Kidney epithelial cell (primary cell): ENCODE data around the gene SRSF2. TPM values are rescaled to one million over a fixed set of nuclear protein-coding genes. Genes with fewer than 3 reads are reported as not detected.

ENCODE experiments used
- DNase-seq: peaks from one replicate; pipeline ENCODE4 v3.0.0-alpha.2; 2010; ENCODE audit warnings: low read depth
- H3K27me3 ChIP-seq: 2 replicates; pipeline ENCODE4 v1.6.0; 2011; ENCODE audit warnings: low read length; ENCODE audit not compliant: control insufficient read depth, insufficient read depth
- H3K36me3 ChIP-seq: 2 replicates; pipeline ENCODE4 v1.5.1; 2011; ENCODE audit warnings: low read length; ENCODE audit not compliant: control insufficient read depth, insufficient read depth
- H3K4me3 ChIP-seq: 2 replicates; pipeline ENCODE4 v1.5.1; 2011; ENCODE audit warnings: low read depth, mild to moderate bottlenecking, control low read depth, low read length
- total RNA-seq: library from RNA; depleted of rRNA; stranded (reverse); fragments of >200 nt; gene quantifications from 2 replicates; pipeline ENCODE4 v1.2.3, GENCODE V29; 2015
- TF ChIP-seq, protein P1 (sequence below): IDR thresholded peaks from 2 replicates; pipeline ENCODE4 v1.5.1; 2011; ENCODE audit warnings: mild to moderate bottlenecking, moderate library complexity, low read length, control low read depth, inconsistent platforms; ENCODE audit not compliant: insufficient read depth, poor library complexity, severe bottlenecking

The SRSF2 gene
- total RNA-seq, 1 donor from 2014 or later, result 185 TPM

DNA sequence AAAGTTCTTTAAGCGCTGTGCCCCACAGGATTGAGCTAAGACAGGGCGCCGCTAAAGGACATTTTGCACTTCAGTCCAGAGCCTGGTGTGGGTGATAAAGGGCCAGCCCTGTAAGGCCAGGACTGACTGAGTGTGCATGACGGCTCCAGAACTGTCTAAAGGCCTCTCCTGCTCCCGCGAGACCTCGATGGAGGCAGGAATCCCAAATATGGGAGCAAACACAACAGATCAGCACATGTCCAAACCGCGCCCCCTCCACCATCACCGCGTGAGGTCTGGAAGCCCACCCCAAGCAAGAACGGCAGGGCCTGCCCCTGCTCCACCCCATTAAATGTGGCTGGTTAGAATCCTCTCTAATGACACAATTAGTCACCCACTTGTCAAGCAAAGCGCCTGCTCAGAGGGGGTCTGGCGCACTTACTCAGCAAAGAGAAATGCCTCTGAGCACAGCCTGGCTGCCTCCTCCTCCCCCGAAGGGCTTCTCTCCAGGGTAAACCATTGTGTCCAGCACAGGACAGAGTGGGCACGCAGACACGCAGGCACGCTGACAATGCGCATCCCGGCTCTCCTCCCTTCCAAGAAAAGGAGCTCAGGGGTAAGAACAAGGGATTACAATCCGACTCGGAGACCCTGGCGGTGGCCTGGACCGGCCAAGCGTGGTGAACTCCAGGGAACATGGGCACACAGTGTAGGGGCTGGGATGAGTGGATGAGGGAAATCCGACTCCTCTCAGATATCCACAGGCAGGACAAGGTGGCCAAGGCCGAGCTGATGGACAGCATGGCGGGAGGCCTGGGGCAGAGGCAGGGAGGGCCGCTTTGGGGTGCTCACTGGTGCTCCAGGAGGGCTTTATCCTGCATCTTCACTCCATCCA, 27.8 kb downstream of the SRSF2 start:
- Histone ChIP-seq H3K27me3 (no peaks in the 10 kb centered on the region), H3K4me3 (peak overlapping the region; percentile 57), H3K36me3 (no peaks in the 10 kb centered on the region)
- TF ChIP-seq, protein P1, sequence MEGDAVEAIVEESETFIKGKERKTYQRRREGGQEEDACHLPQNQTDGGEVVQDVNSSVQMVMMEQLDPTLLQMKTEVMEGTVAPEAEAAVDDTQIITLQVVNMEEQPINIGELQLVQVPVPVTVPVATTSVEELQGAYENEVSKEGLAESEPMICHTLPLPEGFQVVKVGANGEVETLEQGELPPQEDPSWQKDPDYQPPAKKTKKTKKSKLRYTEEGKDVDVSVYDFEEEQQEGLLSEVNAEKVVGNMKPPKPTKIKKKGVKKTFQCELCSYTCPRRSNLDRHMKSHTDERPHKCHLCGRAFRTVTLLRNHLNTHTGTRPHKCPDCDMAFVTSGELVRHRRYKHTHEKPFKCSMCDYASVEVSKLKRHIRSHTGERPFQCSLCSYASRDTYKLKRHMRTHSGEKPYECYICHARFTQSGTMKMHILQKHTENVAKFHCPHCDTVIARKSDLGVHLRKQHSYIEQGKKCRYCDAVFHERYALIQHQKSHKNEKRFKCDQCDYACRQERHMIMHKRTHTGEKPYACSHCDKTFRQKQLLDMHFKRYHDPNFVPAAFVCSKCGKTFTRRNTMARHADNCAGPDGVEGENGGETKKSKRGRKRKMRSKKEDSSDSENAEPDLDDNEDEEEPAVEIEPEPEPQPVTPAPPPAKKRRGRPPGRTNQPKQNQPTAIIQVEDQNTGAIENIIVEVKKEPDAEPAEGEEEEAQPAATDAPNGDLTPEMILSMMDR, result no peak
- peak; percentile 97 for DNase-seq

DNA sequence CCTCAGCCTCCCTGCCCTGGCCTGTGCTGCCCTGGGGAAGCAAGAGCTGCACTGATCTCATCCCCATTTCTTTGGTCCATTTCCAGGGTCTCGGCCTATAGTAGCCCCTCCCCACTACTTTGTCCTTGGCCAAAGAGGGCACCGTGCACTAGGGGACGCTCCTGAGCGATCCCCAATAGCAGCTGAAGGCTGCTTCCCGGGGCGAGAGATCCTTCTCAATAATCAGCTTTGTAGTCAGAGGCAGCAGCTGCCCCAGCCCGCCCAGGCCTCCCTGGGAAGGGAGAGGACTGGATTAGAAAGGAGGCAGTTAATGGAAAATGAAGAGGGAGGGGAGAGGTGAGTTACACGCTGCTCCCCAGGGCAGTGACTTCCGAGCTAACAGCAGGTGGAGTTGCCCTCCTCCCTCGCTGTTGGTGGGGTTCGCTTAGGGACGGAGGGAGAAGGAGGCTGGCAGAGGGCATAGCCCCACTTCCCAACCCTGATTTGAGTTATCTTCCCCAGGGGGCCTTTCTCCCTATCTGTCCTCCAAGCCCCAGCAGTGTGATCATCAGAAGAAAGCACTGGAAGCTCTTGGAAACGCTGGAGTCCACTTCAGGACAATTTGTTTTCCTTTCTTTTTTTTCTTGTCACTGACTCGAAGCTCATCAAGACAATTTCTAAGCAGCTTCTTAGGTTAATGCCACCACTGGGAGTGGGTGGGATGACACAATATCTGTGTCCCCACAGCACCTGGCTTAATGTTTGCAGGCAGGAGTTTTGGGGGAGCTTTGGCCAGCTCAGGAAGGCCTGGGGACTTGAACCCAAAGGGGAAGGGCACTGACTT, 28.9 kb downstream of the SRSF2 start:
- TF ChIP-seq, protein P1, result peak; percentile 56
- Histone ChIP-seq H3K27me3 (no peaks in the 10 kb centered on the region), H3K36me3 (no peaks in the 10 kb centered on the region), H3K4me3 (no peak overlapping the region)
- DNase-seq, result no peak

DNA sequence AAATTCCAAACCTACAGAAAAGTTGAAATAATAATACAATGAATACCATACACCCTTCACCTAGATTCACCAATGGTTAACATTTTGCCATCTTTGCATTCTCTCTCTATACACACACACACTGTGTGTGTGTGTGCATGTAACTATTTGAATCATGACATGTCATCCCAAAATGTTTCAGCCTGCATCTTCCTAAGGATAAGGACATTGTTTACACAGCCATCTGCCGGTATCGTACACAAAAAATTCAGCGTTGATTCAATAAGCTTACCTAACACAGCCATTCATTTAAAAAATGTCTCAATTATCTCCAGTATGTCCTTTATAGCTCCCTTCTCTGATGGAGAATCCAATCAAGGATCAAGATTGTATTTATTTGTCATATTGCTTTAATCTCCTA, 30.3 kb downstream of the SRSF2 start:
- Histone ChIP-seq H3K4me3 (no peak overlapping the region), H3K27me3 (no peaks in the 10 kb centered on the region), H3K36me3 (no peaks in the 10 kb centered on the region)
- TF ChIP-seq, protein P1, result no peak
- no peak for DNase-seq

DNA sequence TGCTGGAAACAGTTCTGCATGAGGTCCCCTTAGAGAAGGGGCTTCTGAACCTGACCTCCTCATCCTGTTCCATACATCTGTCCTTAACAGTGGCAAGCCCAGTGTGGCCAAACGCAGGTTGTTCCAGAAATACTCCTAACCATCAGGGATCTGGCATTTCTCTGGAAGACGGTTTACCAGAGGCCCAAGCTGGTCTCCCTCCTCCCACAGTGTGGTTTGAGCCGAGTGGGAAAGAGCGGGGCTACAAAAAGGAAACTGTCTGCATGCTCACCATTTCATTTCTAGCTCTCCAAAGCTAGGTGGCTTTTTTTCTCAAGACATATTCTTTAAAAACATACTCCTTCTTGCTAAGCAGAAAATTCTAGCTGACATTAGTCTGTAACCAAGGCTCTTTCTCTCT, 32.3 kb downstream of the SRSF2 start:
- TF ChIP-seq, protein P1, result no peak
- DNase-seq, result no peak
- H3K36me3 ChIP-seq, result no peaks in the 10 kb centered on the region
- no peaks in the 10 kb centered on the region for H3K27me3 ChIP-seq
- H3K4me3 ChIP-seq, result no peak overlapping the region

DNA sequence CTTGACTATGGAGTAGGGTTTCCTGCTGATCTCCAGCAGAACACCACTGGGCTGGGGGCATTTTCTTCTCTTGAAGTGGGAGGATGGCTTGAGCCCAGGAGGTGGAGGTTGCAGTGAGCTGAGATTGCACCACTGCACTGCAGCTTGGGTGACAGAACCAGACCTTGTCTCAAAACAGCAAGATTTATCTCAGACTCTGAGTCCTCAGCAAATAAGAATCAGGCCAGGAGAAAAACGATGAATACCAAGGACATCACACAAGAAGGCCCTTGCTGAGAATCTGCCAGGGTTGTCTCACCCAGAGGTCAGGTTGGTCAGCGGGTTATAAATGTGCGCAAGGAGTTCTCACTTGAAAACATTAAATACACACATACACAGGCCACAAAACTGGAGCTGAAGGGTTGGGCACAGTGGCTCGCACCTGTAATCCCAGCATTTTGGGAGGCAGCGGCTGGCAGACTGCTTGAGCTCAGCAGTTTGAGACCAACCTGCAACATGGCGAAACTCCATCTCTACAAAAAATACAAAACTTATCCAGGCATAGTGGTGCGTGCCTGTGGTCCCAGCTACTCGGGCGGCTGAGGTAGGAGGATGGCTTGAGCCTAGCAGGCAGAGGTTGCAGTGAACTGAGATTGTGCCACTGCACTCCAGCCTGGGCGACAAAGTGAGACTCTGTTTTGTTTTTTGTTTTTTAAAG, 34.0 kb downstream of the SRSF2 start:
- TF ChIP-seq, protein P1, result no peak
- Histone ChIP-seq H3K4me3 (no peak overlapping the region), H3K27me3 (no peaks in the 10 kb centered on the region), H3K36me3 (no peaks in the 10 kb centered on the region)
- no peak for DNase-seq
